Heart left ventricle (tissue), 13 donors: ENCODE data around the gene POC1A.

Source experiments
- CTCF ChIP-seq, 12 donors: fragments of 200-600 bp; sonication (generic) in 4 of 12; IDR thresholded peaks; one replicate each; pipeline versions ENCODE4 v1.5.0 to v1.8.0; 2018 to 2022; ENCODE audit warnings: antibody characterized with exemption in 12 of 12, mild to moderate bottlenecking in 5 of 12
- POLR2A ChIP-seq, 2 donors: fragments of 450-650 bp; IDR thresholded peaks; one replicate each; pipeline ENCODE4 v1.6.1; 2017; ENCODE audit warnings: antibody characterized with exemption in 2 of 2, mild to moderate bottlenecking in 2 of 2, moderate library complexity in 2 of 2
- donor health status: ischemic (EF 13 %, LVEDD 7.1; RV severe dilation, severe dysfunction).
- donor health status: DM: no; HTN: yes; CAD: no.
- donor health status: DM: no; HTN: no; CAD: no.
- donor health status: ischemic (EF 25% LVEDD 6.9; RV normal size, moderate dysfunction).
- donor health status: ischemic (EF 25% LVEDD 5.7; RV mildly dilated, moderate dysfunction).
- donor health status: ischemic (EF 35%, LVEDD 5.7; RV mildly dilated, moderate dysfunction).
- donor health status: nonischemic (EF 11% LVEDD 7.7; RV severe dilation, severe dysfunction).
- donor health status: DM: yes; HTN: yes; CAD: no.
- donor health status: PGD.
- donor health status: ischemic (EF 29% LVEDD 5.4; RV normal size, mild dysfunction).
- donor health status: nonischemic (EF 23%, LVEDD 6.1; RV moderate dilation, normal function).

- TF ChIP-seq CTCF (IDR thresholded peaks at IDR 0.05): no peak
- no peak for TF ChIP-seq POLR2A (IDR thresholded peaks at IDR 0.05)
Observed at GRCh38 chr3:52067526-52067925, 86.7 kb downstream of the POC1A start.
